ENCODE data around the gene CYTH2.
"Not testable (repeated sequence)": the region's sequence is repeated elsewhere in the genome, so short reads cannot be mapped to it uniquely, and the experiment has no call there.

Gene CYTH2

GRCh38 chr19:48487948-48488347, 18.8 kb downstream of the CYTH2 start:
- Mint-ChIP-seq H3K27ac (no peak overlapping the region), H3K4me1 (peaks cover 65% of the 10 kb centered on the region), H3K27me3 (ENCODE audit: low read depth, poor library complexity) (peaks cover 31% of the 10 kb centered on the region), H3K9me3 (no peaks in the 10 kb centered on the region), H3K36me3 (ENCODE audit: low read depth) (peaks cover 21% of the 10 kb centered on the region), H3K4me3 (no peak overlapping the region)
- no peak for DNase-seq
- TF ChIP-seq CTCF (IDR thresholded peaks at IDR 0.05): no peak

GRCh38 chr19:48488478-48488877, 19.3 kb downstream of the CYTH2 start:
- H3K4me1 Mint-ChIP-seq: peaks cover 63% of the 10 kb centered on the region
- peaks cover 31% of the 10 kb centered on the region for H3K27me3 Mint-ChIP-seq (ENCODE audit: low read depth, poor library complexity)
- not testable (repeated sequence) for DNase-seq, H3K27ac Mint-ChIP-seq, H3K4me3 Mint-ChIP-seq, H3K9me3 Mint-ChIP-seq
- H3K36me3 Mint-ChIP-seq (ENCODE audit: low read depth): peaks cover 20% of the 10 kb centered on the region

GRCh38 chr19:48489608-48490216, 20.5 kb downstream of the CYTH2 start:
- peaks cover 36% of the 10 kb centered on the region for H3K27me3 Mint-ChIP-seq (ENCODE audit: low read depth, poor library complexity)
- peak; percentile 96 for TF ChIP-seq CTCF (IDR thresholded peaks at IDR 0.05)
- no peaks in the 10 kb centered on the region for H3K9me3 Mint-ChIP-seq
- peak; percentile 90 for DNase-seq
- no peak overlapping the region for H3K4me3 Mint-ChIP-seq
- H3K36me3 Mint-ChIP-seq (ENCODE audit: low read depth): peaks cover 10% of the 10 kb centered on the region
- no peak overlapping the region for H3K27ac Mint-ChIP-seq
- H3K4me1 Mint-ChIP-seq: peaks cover 56% of the 10 kb centered on the region

- peak overlapping the region; percentile 77 for H3K27ac Mint-ChIP-seq
- H3K4me1 Mint-ChIP-seq: peaks cover 59% of the 10 kb centered on the region
- no peak for TF ChIP-seq CTCF (IDR thresholded peaks at IDR 0.05)
- peak overlapping the region; percentile 78 for H3K4me3 Mint-ChIP-seq
- no peaks in the 10 kb centered on the region for H3K9me3 Mint-ChIP-seq
- peak; percentile 71 for DNase-seq
- peaks cover 44% of the 10 kb centered on the region for H3K27me3 Mint-ChIP-seq (ENCODE audit: low read depth, poor library complexity)
- H3K36me3 Mint-ChIP-seq (ENCODE audit: low read depth): peaks cover 8% of the 10 kb centered on the region
Measured at GRCh38 chr19:48490981-48491792, 22.0 kb downstream of the CYTH2 start.

GRCh38 chr19:48491793-48492123, 22.6 kb downstream of the CYTH2 start:
- H3K4me3 Mint-ChIP-seq: peak overlapping the region; percentile 78
- peak; percentile 72 for DNase-seq
- no peaks in the 10 kb centered on the region for H3K9me3 Mint-ChIP-seq
- H3K27ac Mint-ChIP-seq: peak overlapping the region; percentile 77
- peaks cover 44% of the 10 kb centered on the region for H3K27me3 Mint-ChIP-seq (ENCODE audit: low read depth, poor library complexity)
- peaks cover 5% of the 10 kb centered on the region for H3K36me3 Mint-ChIP-seq (ENCODE audit: low read depth)
- no peak for TF ChIP-seq CTCF (IDR thresholded peaks at IDR 0.05)
- H3K4me1 Mint-ChIP-seq: peaks cover 56% of the 10 kb centered on the region

- DNase-seq: peak; percentile 97
- Mint-ChIP-seq H3K27me3 (ENCODE audit: low read depth, poor library complexity) (peaks cover 42% of the 10 kb centered on the region), H3K9me3 (no peaks in the 10 kb centered on the region), H3K4me1 (peaks cover 57% of the 10 kb centered on the region), H3K4me3 (peak overlapping the region; percentile 73), H3K27ac (peak overlapping the region; percentile 96), H3K36me3 (ENCODE audit: low read depth) (no peaks in the 10 kb centered on the region)
- no peak for TF ChIP-seq CTCF (IDR thresholded peaks at IDR 0.05)
Measured at GRCh38 chr19:48492925-48493717, 24.0 kb downstream of the CYTH2 start.
